ACC112 (cell line): ENCODE measurements around the gene SLC1A2.

ENCODE experiments used
- H2AFZ ChIP-seq: fragments of 200-600 bp; sonication (generic); one replicate; pipeline ENCODE4 v1.6.0; 2017; ENCODE audit warnings: antibody characterized with exemption, low read length; ENCODE audit not compliant: unreplicated experiment
- H3K27ac ChIP-seq: fragments of 200-600 bp; sonication (generic); 2 replicates; pipeline ENCODE4 v1.5.1; 2014; ENCODE audit warnings: low read depth, mild to moderate bottlenecking, antibody characterized with exemption, low read length, moderate library complexity
- H3K27me3 ChIP-seq: fragments of 200-600 bp; sonication (generic); 2 replicates; pipeline ENCODE4 v1.6.1; 2014; ENCODE audit warnings: mild to moderate bottlenecking, antibody characterized with exemption, low read length, moderate library complexity, mixed read lengths; ENCODE audit not compliant: insufficient read depth
- H3K36me3 ChIP-seq: fragments of 200-600 bp; sonication (generic); 2 replicates; pipeline ENCODE4 v1.6.1; 2016; ENCODE audit warnings: mild to moderate bottlenecking, antibody characterized with exemption, low read length, moderate library complexity, mixed read lengths; ENCODE audit not compliant: insufficient read depth
- H3K4me1 ChIP-seq: fragments of 200-600 bp; sonication (generic); one replicate; pipeline ENCODE4 v1.6.1; 2016; ENCODE audit warnings: low read length, mixed read lengths; ENCODE audit not compliant: insufficient read depth, unreplicated experiment, control insufficient read depth
- H3K4me3 ChIP-seq: fragments of 200-600 bp; sonication (generic); 2 replicates; pipeline ENCODE4 v1.5.1; 2014; ENCODE audit warnings: mild to moderate bottlenecking, low read depth, low read length
- H3K79me2 ChIP-seq: fragments of 200-600 bp; sonication (generic); one replicate; pipeline ENCODE4 v1.6.0; 2016; ENCODE audit warnings: low read length; ENCODE audit not compliant: control insufficient read depth, unreplicated experiment, insufficient read depth

The SLC1A2 gene

DNA sequence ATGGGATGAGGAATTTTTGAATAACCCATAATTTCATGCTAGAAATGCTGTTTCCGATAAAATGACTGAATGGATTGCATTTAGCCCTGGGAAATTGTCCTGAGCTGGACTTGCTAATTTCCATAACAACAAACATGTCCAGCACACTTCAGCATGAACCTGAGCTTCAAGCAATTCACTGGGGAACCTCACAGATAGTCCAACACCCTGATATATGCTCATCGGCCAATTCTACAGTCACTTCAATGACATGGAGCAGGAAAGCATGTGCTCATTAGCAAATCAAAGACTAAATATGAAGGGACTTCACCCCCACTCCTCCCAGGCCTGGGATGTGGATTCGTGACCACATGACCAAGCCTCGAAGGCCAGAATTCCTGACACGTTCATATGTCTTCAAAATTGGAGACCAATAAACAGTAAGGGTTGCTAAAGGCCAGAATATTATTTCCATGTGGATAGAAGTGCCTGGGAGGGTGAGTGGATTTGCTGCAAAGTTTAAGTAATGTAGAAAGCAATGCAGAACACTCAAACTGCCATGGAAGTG, 131.9 kb downstream of the SLC1A2 start:
- Histone ChIP-seq H3K79me2 (no peaks in the 10 kb centered on the region), H3K4me3 (no peak overlapping the region), H3K27me3 (no peaks in the 10 kb centered on the region), H2AFZ (no peak overlapping the region), H3K27ac (no peak overlapping the region), H3K36me3 (no peaks in the 10 kb centered on the region), H3K4me1 (peaks cover 31% of the 10 kb centered on the region)

DNA sequence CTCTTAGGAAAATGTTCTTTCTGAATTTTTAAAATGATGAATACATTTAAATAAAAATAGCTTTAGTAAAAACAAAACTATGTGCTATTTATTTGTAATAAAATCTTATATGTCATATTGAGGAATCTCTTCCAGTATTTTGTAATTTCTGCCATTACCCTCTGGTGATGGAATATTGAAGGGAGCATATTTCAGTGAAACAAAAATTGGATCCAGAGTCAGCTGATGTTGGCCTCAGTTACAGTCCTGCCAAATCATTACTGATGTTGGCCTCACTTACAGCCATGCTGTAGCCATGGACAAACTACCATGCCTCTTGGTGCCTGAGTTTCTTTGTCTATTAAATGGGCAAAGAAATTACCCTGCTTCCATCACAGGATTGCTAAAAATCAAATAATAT, 133.2 kb downstream of the SLC1A2 start:
- Histone ChIP-seq H3K27me3 (no peaks in the 10 kb centered on the region), H3K4me1 (peaks cover 36% of the 10 kb centered on the region)

DNA sequence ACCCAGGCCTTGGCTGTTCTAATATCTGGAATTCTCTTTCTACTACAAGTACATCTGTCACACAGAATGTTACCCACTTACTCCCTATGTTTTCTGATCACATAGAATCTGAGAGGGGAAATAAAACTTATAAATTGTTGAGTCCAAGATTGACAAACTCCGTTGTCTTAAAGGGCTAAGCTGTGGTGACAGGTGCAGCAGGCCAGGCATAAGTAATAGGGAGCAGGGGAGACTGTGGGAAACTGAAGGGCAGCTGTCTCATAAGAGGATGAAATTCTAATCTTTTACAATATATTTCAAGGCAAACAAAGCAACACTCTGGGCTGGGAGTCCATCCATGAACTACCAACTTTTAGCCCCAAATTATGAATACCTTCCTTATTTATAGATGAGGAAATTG, 133.9 kb downstream of the SLC1A2 start:
- H3K27ac ChIP-seq: no peak overlapping the region
- H3K27me3 ChIP-seq: no peaks in the 10 kb centered on the region
- no peaks in the 10 kb centered on the region for H3K79me2 ChIP-seq
- peaks cover 32% of the 10 kb centered on the region for H3K4me1 ChIP-seq
- no peak overlapping the region for H2AFZ ChIP-seq
- H3K4me3 ChIP-seq: no peak overlapping the region
- H3K36me3 ChIP-seq: no peaks in the 10 kb centered on the region

More for the DNA sequence above, 133.2 kb downstream of the SLC1A2 start:
- Histone ChIP-seq H2AFZ (no peak overlapping the region), H3K4me3 (no peak overlapping the region), H3K27ac (no peak overlapping the region), H3K36me3 (no peaks in the 10 kb centered on the region), H3K79me2 (no peaks in the 10 kb centered on the region)

DNA sequence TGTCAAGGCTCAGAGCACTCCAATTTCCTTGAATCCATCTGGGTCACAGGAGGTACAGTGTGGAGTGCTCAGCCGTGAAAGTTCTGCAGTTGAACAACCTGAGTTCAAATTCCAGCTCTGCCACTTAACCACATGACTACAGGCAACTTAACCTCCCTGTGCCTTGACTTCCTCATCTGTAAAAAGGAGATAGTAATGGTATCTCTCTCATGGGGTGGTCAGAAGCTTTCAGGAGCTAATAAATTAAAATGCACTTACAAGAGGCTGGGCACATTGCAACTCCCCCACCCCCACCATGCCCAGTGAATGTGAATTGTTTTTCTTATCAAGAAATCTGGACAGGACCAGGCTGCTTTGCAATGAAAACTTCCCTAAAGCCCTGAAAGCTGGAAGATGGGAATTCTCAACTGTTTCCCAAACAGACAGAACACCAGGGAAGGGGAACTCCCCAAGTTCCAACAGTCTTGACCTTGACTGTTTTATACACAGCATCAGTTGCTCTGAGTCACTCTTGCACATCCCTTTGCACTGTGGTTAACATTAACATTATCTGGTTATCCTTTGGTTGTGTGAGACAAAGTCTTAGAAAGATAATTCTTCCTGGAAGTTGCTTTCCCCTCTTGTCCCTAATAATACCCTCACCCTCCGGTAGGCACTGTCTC, 137.0 kb downstream of the SLC1A2 start:
- no peaks in the 10 kb centered on the region for H3K79me2 ChIP-seq
- H3K27me3 ChIP-seq: no peaks in the 10 kb centered on the region

DNA sequence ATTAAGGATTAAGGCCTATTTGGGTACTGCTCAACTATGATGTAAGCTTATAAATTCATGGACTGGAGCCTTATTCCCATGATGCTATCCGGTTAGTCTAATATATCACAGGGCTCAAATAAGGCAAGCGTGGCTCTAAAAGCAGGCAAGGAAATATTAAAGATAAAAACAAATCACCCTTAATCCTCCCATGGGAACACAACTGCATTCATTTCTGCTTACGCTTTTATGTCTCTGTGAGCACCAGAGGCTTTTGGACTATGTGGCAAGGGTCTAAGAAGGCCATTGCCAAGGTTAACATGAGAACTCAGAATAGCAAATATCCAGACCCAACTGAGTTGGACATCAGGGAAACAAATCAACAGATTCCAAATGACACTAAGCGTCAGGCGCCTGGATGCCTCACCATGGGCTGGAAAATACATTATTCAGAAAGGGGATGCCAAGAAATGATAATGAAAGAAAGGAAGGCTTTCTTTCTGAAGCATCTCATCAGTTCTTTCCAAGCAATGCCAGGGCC, 138.1 kb downstream of the SLC1A2 start:
- Histone ChIP-seq H3K4me3 (no peak overlapping the region), H3K36me3 (no peaks in the 10 kb centered on the region), H3K27ac (no peak overlapping the region), H3K79me2 (no peaks in the 10 kb centered on the region), H3K4me1 (peaks cover 15% of the 10 kb centered on the region), H2AFZ (no peak overlapping the region), H3K27me3 (no peaks in the 10 kb centered on the region)

More for the DNA sequence above, 137.0 kb downstream of the SLC1A2 start:
- peaks cover 12% of the 10 kb centered on the region for H3K4me1 ChIP-seq
- no peak overlapping the region; the same call in 1 of the 2 replicates for H3K27ac ChIP-seq
- no peak overlapping the region for H3K4me3 ChIP-seq
- no peak overlapping the region for H2AFZ ChIP-seq
- H3K36me3 ChIP-seq: no peaks in the 10 kb centered on the region

DNA sequence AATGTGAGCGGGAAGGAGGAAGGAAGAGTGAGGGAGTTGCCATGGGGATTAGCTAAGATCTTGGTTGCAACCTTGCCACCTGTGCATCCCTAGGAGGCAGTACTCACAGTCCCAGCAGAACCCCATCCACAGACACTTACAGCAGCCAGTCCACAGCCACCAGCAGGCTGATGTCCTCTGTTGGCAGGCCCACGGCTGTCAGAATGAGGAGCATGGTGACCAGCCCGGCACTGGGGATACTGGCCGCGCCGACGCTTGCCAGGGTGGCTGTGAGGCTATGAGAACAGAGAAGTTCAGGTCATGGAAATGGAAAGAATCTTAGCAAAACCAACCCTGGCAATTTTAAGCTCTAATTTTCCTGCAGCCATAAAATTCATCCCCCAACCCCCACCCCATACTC, 138.6 kb downstream of the SLC1A2 start:
- H3K79me2 ChIP-seq: no peaks in the 10 kb centered on the region
- no peaks in the 10 kb centered on the region for H3K36me3 ChIP-seq
- H3K27me3 ChIP-seq: no peaks in the 10 kb centered on the region

DNA sequence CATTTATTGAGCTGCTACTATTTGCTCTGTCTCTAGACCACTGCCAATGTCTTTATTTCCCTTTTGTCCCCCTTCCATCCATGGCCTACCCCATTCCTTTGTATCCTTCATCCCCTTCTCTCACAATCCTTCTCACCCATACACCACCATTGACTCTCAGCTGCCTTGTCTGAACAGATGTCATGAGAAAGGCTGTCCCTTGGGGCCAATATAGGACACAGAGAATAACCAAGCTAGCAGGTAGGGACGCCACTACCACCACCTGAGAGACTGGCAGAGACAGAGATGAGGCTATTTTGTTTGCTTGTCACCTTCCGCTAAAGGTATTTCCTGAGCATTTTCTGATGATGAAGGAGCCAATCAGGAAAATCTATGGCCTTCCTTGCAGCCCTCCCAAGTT, 141.5 kb downstream of the SLC1A2 start:
- no peak overlapping the region for H2AFZ ChIP-seq
- H3K79me2 ChIP-seq: no peaks in the 10 kb centered on the region
- H3K27me3 ChIP-seq: no peaks in the 10 kb centered on the region
- no peak overlapping the region for H3K4me3 ChIP-seq
- H3K36me3 ChIP-seq: no peaks in the 10 kb centered on the region
- no peak overlapping the region for H3K27ac ChIP-seq
- H3K4me1 ChIP-seq: peaks cover 21% of the 10 kb centered on the region

More for the DNA sequence above, 138.6 kb downstream of the SLC1A2 start:
- no peak overlapping the region for H3K27ac ChIP-seq
- H2AFZ ChIP-seq: no peak overlapping the region
- H3K4me3 ChIP-seq: no peak overlapping the region
- H3K4me1 ChIP-seq: peaks cover 17% of the 10 kb centered on the region

DNA sequence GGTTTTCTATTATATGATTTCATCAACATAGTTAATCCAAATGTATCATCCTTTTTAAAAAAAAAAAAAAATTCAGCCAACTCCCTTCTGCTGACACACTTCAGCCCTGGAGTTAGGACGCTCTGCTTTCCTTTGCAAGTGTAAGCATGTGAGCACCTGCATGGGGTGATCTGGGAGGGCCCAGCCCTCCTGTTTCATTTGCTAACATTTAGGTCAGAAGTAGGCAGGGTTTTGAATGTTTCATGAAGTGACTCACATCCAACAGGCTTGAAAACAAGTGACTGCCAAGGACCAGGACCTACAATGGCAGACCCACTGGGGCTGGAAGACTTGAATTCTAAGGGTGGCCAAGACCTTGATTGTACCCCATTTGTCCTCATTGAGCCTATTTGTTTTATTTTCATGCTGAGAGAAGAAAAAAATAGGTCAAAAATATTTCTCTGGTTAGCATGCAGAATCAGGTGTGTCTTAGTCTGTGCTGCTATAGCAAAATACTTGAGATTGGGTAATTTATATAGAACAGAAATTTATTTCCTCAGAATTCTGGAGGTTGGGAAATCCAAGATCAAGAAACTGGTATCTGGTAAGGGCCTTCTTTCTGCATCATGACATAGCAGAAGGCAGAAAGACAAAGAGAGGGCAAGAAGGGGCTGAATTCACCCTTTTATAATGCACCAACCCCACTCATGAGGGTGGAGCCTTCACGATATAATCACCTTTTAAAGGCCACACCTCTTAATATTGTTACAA, 142.8 kb downstream of the SLC1A2 start:
- Histone ChIP-seq H3K36me3 (no peaks in the 10 kb centered on the region), H3K4me1 (peaks cover 12% of the 10 kb centered on the region), H2AFZ (no peak overlapping the region), H3K4me3 (no peak overlapping the region), H3K27me3 (no peaks in the 10 kb centered on the region), H3K79me2 (no peaks in the 10 kb centered on the region), H3K27ac (no peak overlapping the region)

DNA sequence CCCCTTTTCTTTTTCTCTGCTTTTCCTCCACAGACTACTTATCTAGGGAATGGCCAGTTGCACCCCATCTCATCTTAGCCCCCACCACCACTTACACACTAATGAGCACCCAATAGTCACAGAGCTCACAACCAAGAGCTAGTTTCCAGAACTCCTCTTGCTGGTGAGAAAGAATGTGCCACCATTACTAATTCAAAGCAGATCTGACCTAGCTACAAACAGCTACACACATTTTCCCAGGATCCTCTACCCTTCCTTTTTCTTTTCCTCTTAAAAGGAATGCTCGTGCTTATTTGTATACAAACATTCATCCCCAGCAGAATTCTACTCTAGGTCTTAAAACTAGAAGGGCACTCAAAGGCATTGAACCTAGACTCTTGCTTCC, 143.6 kb downstream of the SLC1A2 start:
- Histone ChIP-seq H3K79me2 (no peaks in the 10 kb centered on the region), H3K4me1 (peaks cover 12% of the 10 kb centered on the region), H3K36me3 (no peaks in the 10 kb centered on the region), H3K4me3 (no peak overlapping the region), H3K27ac (no peak overlapping the region), H3K27me3 (no peaks in the 10 kb centered on the region), H2AFZ (no peak overlapping the region)

DNA sequence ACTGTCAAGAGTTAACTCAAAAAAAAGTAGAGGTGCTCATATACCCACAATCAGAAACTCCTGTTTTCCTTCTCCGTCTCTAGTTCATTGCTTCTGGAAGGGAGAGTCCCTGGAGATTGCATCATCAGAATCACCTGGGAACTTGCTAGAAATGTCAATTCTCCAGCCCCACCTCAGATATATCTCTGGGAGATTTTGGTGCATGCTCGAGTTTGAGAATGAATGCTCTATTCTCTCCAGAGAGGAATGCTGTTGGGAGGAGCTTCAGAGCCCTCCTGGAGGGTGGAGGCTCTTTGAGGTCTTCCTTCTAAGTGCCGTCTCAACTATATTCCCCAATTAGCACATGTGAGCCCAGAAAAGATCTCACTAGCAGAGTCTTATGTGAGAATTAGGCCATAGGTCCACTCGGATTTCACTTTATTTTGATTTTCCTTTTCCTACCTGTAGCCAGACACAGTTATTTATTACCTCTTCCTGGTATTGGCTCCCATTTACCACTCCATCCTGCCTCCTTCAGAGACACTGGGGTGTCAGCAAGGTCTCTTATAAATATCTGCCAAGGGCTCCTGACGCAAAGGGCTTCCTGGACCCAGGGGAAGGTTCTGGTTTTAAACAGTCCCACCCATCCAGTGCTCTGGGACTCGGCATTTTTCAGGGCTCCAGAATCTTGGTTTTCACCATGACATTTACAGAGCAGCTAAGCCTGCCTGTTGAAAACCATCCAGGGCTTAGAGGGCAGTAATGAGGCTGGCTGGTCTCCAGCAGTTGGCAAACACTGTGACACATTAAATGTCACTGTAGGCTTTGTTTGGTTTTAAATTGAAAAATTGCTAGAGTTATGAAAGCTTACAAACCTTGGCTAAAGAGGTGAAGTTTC, 144.2 kb downstream of the SLC1A2 start:
- Histone ChIP-seq H2AFZ (no peak overlapping the region), H3K36me3 (no peaks in the 10 kb centered on the region), H3K27ac (no peak overlapping the region), H3K4me1 (peaks cover 12% of the 10 kb centered on the region), H3K27me3 (no peaks in the 10 kb centered on the region), H3K79me2 (no peaks in the 10 kb centered on the region), H3K4me3 (no peak overlapping the region)
